Dendritic cell treated with granulocyte-macrophage colony-stimulating factor and Interleukin-4, amounts not matched to agents 40 ng/mL and 50 ng/mL, for 4 days (primary cell): Measurements from ENCODE around the gene ALG8.
A peak's percentile ranks its signal among the peaks of the same experiment; 100 is the strongest.
"Not testable (repeated sequence)": the region's sequence is repeated elsewhere in the genome, so short reads cannot be mapped to it uniquely, and the experiment has no call there.

Experiments used
- H3K27ac Mint-ChIP-seq: one replicate; pipeline ENCODE4 v1.8.0; 2022; ENCODE audit warnings: mild to moderate bottlenecking, mixed read lengths
- H3K27me3 Mint-ChIP-seq: one replicate; pipeline ENCODE4 v1.8.0; 2022; ENCODE audit warnings: mild to moderate bottlenecking, mixed read lengths
- H3K36me3 Mint-ChIP-seq: one replicate; pipeline ENCODE4 v1.8.0; 2022; ENCODE audit warnings: low read depth, mixed read lengths
- H3K4me1 Mint-ChIP-seq: one replicate; pipeline ENCODE4 v1.8.0; 2022; ENCODE audit warnings: low read depth, mixed read lengths
- H3K4me3 Mint-ChIP-seq: one replicate; pipeline ENCODE4 v1.8.0; 2022; ENCODE audit warnings: mild to moderate bottlenecking, moderate library complexity, mixed read lengths
- H3K9me3 Mint-ChIP-seq: one replicate; pipeline ENCODE4 v1.8.0; 2022; ENCODE audit warnings: mixed read lengths
- intact Hi-C: fragments of 100-400 bp; cut with micrococcal nuclease; formaldehyde crosslinking; loops from one replicate; pipeline ENCODE4 v1.15.0; 2022

ALG8 gene

DNA sequence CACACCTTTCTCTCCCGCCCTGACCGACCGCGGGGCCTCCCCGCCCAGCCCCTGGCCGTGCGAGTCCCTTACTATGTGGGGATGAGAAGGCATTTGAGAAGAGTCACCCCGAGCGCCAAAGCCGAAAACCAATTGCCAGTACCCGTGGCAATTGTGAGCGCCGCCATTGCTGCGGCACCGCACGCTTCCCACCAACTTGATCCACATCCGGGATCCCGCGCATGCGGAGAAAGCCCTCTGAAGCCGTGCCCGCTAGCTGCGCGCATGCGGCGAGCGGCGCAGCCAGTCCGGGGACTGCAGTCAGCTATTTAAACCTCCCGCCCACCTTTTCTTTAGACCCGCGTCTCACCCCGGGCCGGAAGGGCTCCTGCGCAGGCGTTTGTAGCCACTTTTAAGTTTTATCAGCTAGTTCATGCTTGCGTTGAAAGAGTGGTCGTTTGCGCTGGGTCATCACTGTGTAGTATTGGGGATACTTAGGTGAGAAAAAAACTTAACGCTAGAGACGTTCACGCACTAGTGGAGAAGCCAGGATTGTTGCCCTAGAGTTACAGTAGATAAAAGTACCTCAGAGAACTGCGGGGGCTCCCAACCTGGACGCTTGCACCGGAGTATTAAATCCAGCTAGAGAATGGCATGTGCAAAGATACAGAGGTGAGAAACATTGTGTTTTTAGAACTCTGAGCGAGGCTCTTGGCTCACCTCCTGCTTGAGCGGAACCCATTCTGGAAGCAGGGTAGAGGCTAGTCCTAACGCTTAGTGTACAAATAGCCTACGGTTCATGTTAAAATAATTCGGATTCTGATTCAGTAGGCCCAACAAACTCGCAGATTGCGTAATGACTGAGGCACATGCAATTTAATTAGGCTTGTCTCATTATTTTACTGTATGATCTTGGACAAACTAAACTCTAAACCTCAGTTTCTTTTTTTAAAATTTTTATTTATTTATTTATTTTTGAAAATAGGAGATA is at the start of gene ALG8:
Gene ALG8, minus strand, starts transcription at position 205 of the 970 bp plus-strand sequence. Its CDS starts 38 bp downstream, at position 167.
- intact Hi-C loops: loop anchor here (2.0 kb wide), 1 partner anchor 49 kb away; the partner anchor contains the start of genes KCTD21 and USP35
- H3K9me3 Mint-ChIP-seq: no peaks in the 10 kb centered on the region
- H3K27me3 Mint-ChIP-seq: peaks cover 2% of the 10 kb centered on the region
- H3K4me1 Mint-ChIP-seq: peaks cover 31% of the 10 kb centered on the region
- H3K4me3 Mint-ChIP-seq: peak within 1 kb of the TSS; percentile 83
- peaks cover 47% of the 10 kb centered on the region for H3K36me3 Mint-ChIP-seq
- H3K27ac Mint-ChIP-seq: peak within 1 kb of the TSS; percentile 88

DNA sequence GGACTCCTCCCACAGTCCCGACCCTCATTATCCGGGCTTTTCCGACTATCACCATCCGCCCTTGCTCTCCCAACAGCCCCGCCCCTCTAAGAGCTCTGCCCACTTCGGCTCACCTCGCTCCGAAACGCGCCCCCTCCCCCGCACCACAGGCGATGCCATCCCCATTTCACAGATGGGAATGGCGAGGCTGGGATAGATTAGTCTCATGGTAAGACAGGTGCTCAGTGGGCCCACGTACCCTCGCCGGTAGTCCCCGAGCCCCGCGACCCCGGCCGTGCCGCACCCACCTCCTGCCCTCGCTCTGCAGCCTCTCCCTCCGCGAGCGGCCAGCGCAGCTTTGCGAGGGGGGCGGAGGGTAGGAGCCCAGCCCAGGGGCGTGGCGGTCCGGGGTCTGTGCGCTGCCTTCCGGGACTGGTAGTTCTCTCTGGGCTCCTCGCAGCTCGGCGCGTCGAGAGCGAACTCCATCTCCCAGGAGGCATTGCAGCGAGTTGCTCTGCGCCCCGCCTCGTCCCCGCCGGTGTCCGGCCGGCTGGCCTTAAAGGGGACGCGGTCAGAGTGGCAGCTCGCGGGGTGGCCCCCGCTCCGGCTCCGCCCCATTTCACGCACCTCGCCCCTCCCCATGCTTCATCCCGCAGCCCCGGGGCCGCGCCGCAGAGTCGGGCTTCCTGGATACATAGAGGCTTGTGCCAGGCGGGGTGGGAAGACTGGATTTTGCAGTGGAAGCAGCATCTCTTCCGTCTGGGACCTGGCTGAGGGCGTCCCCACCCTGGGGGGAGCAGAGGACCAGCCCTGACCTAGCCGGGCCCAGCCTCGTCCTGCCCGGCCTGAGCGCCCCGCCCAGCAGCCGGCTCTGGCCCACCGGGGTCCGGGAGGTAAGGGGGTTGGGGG is 49.1 kb upstream of the ALG8 start, which contains the start of the genes KCTD21 and USP35:
Gene KCTD21, minus strand, starts transcription at position 341 of the 888 bp plus-strand sequence. CDS start 14,072 bp downstream, outside the sequence.
Gene USP35, plus strand, starts transcription at position 634 of the 888 bp plus-strand sequence. CDS start 7,327 bp downstream, outside the sequence.
- peaks cover 26% of the 10 kb centered on the region for H3K36me3 Mint-ChIP-seq
- intact Hi-C loops: loop anchor here (2.0 kb wide), 1 partner anchor 50 kb away; the partner anchor contains the start of gene ALG8
- H3K27me3 Mint-ChIP-seq: no peaks in the 10 kb centered on the region
- H3K4me3 Mint-ChIP-seq: peak within 1 kb of the TSS; percentile 97
- H3K27ac Mint-ChIP-seq: peak within 1 kb of the TSS; percentile 93
- H3K4me1 Mint-ChIP-seq: peaks cover 59% of the 10 kb centered on the region
- H3K9me3 Mint-ChIP-seq: no peaks in the 10 kb centered on the region

DNA sequence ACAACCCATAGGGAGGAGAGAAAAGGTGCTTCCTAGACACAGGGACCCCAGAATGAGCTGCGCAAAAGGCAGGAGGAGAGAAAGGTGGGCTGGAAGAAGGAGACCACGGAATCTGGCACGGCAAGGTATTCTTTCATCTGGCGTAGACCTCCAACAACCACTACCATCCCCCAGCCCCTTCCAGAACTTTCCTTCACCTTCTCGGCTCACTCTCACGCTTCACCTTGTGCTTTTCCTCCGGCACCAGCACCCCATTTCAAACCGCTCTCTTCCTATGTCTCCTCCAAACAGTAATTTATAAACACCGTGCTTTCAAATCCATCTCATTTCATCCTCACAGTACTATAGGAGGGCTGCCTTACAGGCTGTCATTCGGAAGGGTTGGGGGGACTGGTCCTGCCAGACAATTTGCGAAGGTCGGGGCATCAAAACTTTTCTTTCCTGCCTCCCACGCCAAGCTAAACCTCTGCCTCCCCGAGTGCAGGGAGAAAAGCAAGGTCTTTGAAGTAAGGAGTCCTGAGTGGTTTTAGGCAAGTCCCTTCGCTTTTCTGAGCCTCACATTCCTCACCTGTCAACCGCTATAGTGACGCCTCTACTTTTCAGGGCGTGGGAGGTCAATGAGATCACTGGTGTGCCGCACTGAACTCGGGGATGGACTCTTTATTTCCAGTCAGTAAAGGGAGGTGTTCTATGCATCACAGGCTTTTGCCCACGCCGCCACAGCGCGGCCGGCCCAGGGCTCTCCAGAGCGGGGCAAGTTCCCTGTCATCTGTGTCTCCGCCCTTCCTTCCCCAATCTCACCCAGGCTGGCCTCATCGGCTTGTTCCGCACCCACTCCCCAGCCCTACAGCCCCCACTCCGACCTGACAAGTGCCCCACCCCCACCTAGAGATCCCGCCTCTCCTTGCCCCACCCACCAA is 48.2 kb upstream of the ALG8 start:
- no peaks in the 10 kb centered on the region for H3K27me3 Mint-ChIP-seq
- H3K36me3 Mint-ChIP-seq: peaks cover 30% of the 10 kb centered on the region
- intact Hi-C loops: loop anchor here (2.0 kb wide), 1 partner anchor 49 kb away; the partner anchor contains the start of gene ALG8
- no peaks in the 10 kb centered on the region for H3K9me3 Mint-ChIP-seq
- peak overlapping the region; percentile 93 for H3K27ac Mint-ChIP-seq
- peaks cover 55% of the 10 kb centered on the region for H3K4me1 Mint-ChIP-seq
- H3K4me3 Mint-ChIP-seq: peak overlapping the region; percentile 97

DNA sequence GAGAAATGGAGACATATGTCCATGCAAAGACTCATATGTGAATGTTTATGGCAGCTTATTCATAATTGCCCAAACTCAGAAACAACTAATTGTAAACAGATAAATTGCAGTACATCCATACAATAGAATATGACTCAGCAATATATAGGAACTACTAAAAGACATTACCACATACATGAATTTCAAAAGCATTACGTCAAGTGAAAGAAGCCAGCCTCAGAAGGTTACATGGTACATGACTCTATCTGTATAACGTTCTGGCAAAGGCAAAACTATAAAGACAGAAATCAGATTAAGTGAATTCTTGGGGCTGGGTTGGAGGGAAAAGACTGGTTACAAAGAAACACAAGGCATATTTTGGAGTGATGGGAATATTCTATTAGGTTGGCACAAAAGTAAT is 41.8 kb upstream of the ALG8 start:
- H3K4me3 Mint-ChIP-seq: no peak overlapping the region
- H3K9me3 Mint-ChIP-seq: peaks cover 10% of the 10 kb centered on the region
- H3K27me3 Mint-ChIP-seq: no peaks in the 10 kb centered on the region
- peaks cover 54% of the 10 kb centered on the region for H3K36me3 Mint-ChIP-seq
- intact Hi-C loops: no loop called here
- no peak overlapping the region for H3K27ac Mint-ChIP-seq
- peaks cover 17% of the 10 kb centered on the region for H3K4me1 Mint-ChIP-seq

DNA sequence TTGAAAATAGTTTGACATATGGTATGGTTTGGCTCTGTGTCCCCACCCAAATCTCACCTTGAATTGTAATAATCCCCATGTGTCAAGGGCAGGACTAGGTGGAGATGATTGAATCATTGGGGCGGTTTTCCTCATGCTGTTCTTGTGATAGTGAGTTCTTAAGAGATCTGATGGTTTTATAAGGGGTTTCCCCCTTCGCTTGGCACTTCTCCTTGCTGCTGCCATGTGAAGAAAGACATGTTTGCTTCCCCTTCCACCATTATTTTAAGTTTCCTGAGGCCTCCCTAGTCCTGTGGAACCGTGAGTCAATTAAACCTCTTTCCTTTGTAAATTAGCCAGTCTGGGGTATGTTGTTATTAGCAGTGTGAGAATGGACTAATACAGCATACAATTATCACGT is 41.3 kb upstream of the ALG8 start:
- Mint-ChIP-seq H3K4me1 (peaks cover 17% of the 10 kb centered on the region), H3K4me3 (no peak overlapping the region), H3K27ac (no peak overlapping the region), H3K36me3 (peaks cover 52% of the 10 kb centered on the region), H3K9me3 (peaks cover 10% of the 10 kb centered on the region), H3K27me3 (no peaks in the 10 kb centered on the region)
- intact Hi-C loops: no loop called here

DNA sequence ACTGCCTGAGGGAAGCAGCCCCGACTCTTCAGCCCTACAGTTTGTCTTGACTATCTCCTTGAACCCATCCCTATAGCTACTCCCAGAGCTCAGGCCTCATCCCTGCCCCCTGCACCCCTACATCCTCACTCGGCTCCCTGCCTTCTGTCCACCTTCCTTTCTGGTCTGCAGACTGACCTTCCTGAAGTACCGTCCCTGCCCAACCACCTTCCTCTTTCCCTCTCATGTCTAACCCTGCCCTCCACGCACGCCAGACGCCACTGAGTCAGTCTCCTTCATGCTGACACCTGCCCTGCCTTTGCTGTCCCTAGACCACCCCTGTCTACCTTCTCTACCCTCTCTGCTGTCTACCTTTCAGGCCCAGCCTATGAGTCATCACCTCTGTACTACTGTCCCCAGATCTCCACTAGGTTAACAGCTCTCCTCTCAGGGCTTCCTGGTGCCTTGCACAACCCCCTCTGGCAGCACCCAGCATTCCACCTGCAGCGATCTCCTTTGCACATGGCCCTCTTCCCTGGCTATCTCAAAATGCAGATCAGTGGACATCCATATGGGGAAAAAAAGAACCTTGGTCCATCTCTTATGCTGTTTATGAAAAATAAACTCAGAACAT is 40.1 kb upstream of the ALG8 start:
- peaks cover 51% of the 10 kb centered on the region for H3K36me3 Mint-ChIP-seq
- no peak overlapping the region for H3K27ac Mint-ChIP-seq
- H3K9me3 Mint-ChIP-seq: peaks cover 10% of the 10 kb centered on the region
- H3K4me3 Mint-ChIP-seq: no peak overlapping the region
- intact Hi-C loops: no loop called here
- peaks cover 17% of the 10 kb centered on the region for H3K4me1 Mint-ChIP-seq
- no peaks in the 10 kb centered on the region for H3K27me3 Mint-ChIP-seq

DNA sequence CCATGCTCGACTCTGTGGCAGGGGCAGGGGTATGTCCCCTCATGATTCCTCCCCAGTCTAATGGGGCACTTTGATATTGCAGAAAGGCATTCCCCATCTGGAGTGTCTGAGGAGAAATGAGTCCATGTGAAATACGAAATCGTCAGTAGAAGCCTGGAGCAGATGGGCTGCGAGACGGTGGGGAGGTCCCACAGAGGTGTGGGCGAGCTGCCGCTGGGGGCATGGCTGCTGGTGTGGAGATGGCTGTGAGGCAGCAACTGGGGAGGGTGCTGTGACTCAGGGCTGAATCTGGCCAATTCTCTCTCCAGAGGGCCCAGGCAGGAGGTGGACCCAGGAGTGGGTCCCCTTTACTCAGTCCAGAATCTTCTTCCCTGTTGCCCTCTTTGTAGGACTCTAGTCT is 37.8 kb upstream of the ALG8 start:
- intact Hi-C loops: no loop called here
- no peaks in the 10 kb centered on the region for H3K27me3 Mint-ChIP-seq
- H3K36me3 Mint-ChIP-seq: peaks cover 65% of the 10 kb centered on the region

DNA sequence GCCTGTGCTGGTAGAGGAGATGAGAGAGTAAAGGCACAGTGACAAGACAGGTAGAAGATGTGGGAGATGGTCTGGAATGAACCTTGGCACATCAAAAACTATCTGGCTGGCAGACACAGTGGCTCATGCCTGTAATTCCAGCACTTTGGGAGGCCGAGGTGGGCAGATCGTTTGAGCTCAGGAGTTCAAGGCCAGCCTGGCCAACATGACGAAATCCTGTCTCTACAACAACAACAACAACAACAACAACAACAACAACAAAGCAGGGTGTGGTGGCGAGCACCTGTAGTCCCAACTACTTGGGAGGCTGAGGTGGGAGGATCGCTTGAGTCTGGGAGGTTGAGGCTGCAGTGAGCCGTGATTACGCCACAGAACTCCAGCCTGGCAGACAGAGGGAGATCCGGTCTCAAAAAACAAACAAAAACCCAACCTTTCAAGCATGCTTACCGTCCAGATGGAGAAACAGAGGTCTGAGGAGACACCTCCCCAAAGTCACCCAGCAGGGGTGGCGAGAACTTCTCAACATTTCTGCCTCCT is 37.2 kb upstream of the ALG8 start:
- H3K27ac Mint-ChIP-seq: no peak overlapping the region
- H3K27me3 Mint-ChIP-seq: no peaks in the 10 kb centered on the region
- H3K9me3 Mint-ChIP-seq: peaks cover 10% of the 10 kb centered on the region
- no peak overlapping the region for H3K4me3 Mint-ChIP-seq
- peaks cover 69% of the 10 kb centered on the region for H3K36me3 Mint-ChIP-seq
- intact Hi-C loops: no loop called here
- H3K4me1 Mint-ChIP-seq: peaks cover 12% of the 10 kb centered on the region

More for the DNA sequence above, 37.8 kb upstream of the ALG8 start:
- no peak overlapping the region for H3K4me3 Mint-ChIP-seq
- H3K4me1 Mint-ChIP-seq: peaks cover 12% of the 10 kb centered on the region
- H3K9me3 Mint-ChIP-seq: peaks cover 10% of the 10 kb centered on the region
- H3K27ac Mint-ChIP-seq: no peak overlapping the region

DNA sequence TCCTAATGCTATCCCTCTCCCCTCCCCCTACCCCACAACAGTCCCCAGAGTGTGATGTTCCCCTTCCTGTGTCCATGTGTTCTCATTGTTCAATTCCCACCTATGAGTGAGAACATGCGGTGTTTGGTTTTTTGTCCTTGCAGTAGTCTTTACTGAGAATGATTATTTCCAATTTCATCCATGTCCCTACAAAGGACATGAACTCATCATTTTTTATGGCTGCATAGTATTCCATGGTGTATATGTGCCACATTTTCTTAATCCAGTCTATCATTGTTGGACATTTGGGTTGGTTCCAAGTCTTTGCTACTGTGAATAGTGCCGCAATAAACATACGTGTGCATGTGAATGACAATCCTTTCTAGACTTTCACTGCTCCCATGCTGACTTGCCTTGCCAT is 36.4 kb upstream of the ALG8 start:
- H3K27me3 Mint-ChIP-seq, intact Hi-C loops, H3K4me3 Mint-ChIP-seq, H3K9me3 Mint-ChIP-seq, H3K27ac Mint-ChIP-seq, H3K4me1 Mint-ChIP-seq: not testable (repeated sequence)
- peaks cover 63% of the 10 kb centered on the region for H3K36me3 Mint-ChIP-seq

DNA sequence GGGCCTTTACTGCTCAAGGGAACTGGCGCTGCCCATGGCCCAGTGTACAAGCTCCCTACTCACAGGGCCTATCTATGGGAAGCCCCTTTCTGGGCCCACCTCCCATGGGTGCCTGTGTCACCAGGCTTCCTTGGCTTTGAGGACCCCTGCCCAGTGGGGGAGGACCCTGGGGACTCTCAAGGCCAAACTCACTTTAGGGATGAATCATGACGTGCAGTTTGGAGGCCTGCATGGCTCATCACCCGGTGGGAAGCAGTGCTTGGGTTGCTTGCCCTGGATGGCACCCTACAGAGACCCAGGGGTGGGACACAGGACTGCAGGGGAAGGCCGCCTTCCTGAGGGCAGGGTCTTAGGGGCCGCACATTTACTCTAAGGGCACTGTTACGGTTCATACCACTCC is 32.5 kb upstream of the ALG8 start:
- Mint-ChIP-seq H3K9me3 (no peaks in the 10 kb centered on the region), H3K4me1 (no peaks in the 10 kb centered on the region), H3K4me3 (no peak overlapping the region), H3K27me3 (no peaks in the 10 kb centered on the region), H3K36me3 (peaks cover 45% of the 10 kb centered on the region), H3K27ac (no peak overlapping the region)
- intact Hi-C loops: no loop called here

DNA sequence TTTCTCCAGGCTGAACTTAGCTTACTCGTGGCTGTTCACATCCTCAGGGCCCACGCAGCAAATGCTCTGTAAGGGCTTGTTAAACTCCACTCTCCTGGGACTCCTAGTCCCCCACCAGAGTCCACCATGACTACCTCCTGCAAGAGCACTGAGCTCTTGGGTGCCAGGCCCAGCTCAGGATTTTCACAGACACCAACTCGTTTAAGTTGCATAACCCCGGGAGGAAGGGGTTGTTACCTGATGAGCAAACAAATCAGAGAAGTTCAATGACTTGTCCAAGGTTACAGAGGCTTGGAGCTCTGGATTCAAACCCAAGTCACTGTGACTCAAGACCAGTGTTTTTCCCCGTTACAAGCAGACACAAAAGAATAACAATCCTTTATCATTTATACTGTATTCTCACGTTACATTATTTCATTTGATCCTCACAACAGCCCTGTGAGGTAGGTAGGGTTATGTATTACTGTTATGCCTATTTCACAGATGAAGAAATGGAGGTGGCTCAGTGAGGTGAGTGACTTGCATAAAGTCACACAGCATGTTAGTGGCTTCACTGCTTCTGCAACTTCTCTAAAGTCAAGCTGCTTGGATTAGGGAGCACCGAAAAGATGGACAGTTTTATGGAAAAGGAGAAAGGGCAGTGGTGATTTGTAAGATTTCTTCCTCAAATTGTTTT is 31.6 kb upstream of the ALG8 start:
- no peaks in the 10 kb centered on the region for H3K4me1 Mint-ChIP-seq
- no peak overlapping the region for H3K4me3 Mint-ChIP-seq
- no peak overlapping the region for H3K27ac Mint-ChIP-seq

DNA sequence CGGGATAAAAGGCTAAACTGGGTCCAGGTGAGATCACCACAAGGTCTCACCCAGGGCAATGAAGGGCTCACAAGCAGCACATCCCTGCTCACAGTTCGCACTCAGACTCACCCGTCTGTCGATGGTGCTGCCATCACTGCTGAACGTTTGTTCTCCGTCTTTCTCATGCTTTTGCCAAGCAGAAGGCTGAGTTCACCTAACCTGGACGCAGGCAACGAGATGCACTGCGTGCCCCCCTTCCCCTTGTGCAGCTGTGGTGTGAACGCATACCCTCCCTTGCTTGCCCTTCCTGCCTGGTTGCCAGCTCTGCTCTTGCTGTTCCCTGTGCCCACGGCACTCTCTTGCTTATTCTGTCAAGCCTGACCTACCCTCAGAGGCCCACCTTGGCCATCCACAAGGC is 31.0 kb upstream of the ALG8 start:
- peaks cover 35% of the 10 kb centered on the region for H3K36me3 Mint-ChIP-seq
- H3K4me3 Mint-ChIP-seq: no peak overlapping the region
- no peaks in the 10 kb centered on the region for H3K27me3 Mint-ChIP-seq
- no peaks in the 10 kb centered on the region for H3K4me1 Mint-ChIP-seq
- H3K9me3 Mint-ChIP-seq: no peaks in the 10 kb centered on the region
- intact Hi-C loops: no loop called here
- no peak overlapping the region for H3K27ac Mint-ChIP-seq

More for the DNA sequence above, 31.6 kb upstream of the ALG8 start:
- Mint-ChIP-seq H3K36me3 (peaks cover 36% of the 10 kb centered on the region), H3K9me3 (no peaks in the 10 kb centered on the region), H3K27me3 (no peaks in the 10 kb centered on the region)
- intact Hi-C loops: no loop called here
